ENCODE data around the gene METTL25. TPM values are rescaled to one million over a fixed set of nuclear protein-coding genes. Genes with fewer than 3 reads are reported as not detected.
A peak's percentile ranks its signal among the peaks of the same experiment; 100 is the strongest.

Gene METTL25
- polyA plus RNA-seq, 2 of the 4 experiments (the other 2 are of a cell fraction), result 3.8 to 6.3 TPM

DNA sequence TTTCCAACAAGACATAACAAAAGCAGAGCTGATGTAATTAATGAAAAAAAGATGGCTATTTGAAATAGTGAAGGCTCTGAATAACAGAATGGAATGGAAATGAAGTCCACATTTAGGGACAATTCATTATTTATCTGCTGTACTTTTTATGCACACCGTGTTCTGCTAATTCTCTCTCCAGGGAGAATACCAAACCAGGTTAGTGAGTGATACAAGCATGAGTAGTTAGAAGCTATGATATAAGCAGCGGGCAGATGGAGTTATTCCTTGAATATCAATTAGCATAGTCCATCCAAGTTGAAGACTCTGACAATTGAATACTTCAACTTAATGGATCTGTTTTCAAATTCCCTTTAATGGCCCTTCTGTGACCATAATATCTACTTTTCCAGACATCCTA is 166.3 kb downstream of the METTL25 start:
- DNase-seq (ENCODE audit: low read depth in 1 of 2, low spot score in 1 of 2) (no peak), ATAC-seq (peak in 1 of 2 experiments; percentile 37; a peak in 1 of 6 replicates), FAIRE-seq (no peak)
- peaks cover 21% of the 10 kb centered on the region for H3K4me1 ChIP-seq
- TF ChIP-seq HOXB13 (CRISPR knock-in tag; IDR thresholded peaks at IDR 0.05; ENCODE audit: low read depth), result no peak
- no peak for TF ChIP-seq MYC (IDR thresholded peaks at IDR 0.05; ENCODE audit: borderline replicate concordance, low read length)
- no peak for TF ChIP-seq KDM5A (IDR thresholded peaks at IDR 0.05)
- TF ChIP-seq MAFK (IDR thresholded peaks at IDR 0.05; ENCODE audit: partially characterized antibody), result no peak
- no peak for TF ChIP-seq HDAC2 (IDR thresholded peaks at IDR 0.05)
- no peak for TF ChIP-seq RARB (CRISPR knock-in tag; IDR thresholded peaks at IDR 0.05)
- no peak for TF ChIP-seq ZFP36 (IDR thresholded peaks at IDR 0.05; ENCODE audit: borderline replicate concordance, partially characterized antibody)
- no peak for TF ChIP-seq HEYL (CRISPR knock-in tag; IDR thresholded peaks at IDR 0.05)
- TF ChIP-seq HOXB5 (CRISPR knock-in tag; IDR thresholded peaks at IDR 0.05), result no peak
- TF ChIP-seq RAD21 (conservative IDR thresholded peaks at IDR 0.05 in 1 of 2, IDR thresholded peaks at IDR 0.05 in 1 of 2), result no peak
- CTCF ChIA-PET, result interaction anchor here (1.3 to 2.3 kb wide), 3 partner anchors 11 to 166 kb away, joined by 3 to 7 read pairs (median 4); partner anchors contain the start of genes CCDC59 and METTL25
- no peak overlapping the region for H3K4me3 ChIP-seq
- no peaks in the 10 kb centered on the region for H3K9me3 ChIP-seq
- H3K27ac ChIP-seq, result peak overlapping the region; percentile 51 to 63; a peak in 5 of 6 replicates
- peak overlapping the region; percentile 80 for H3K4me2 ChIP-seq
- POLR2A ChIA-PET, result no interaction called here
- 45% methylated on average over 2 of the region's 2 CpGs for WGBS (ENCODE audit: missing lambda C conversion rate)

DNA sequence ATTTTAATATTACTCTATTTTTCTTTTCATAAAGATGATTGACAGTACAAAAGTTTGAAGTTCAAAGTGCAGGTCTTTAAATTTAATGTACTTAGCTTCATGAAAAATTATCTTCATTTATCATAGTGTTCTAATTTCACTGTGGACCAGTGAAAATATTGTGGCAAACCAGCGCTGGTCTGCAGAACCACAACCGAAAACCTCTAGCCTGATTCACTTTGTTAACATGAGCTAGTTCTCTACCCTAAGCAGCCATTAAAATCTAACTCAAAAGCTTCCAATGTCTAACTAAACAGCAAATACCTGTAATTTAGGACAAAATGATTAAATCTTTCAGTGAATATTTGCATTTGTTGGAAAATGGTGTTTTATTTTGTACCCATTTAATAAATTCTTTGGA is 167.3 kb downstream of the METTL25 start:
- no peak overlapping the region for H3K4me3 ChIP-seq
- ChIA-PET CTCF (interaction anchor here (0.8 to 2.3 kb wide), 3 partner anchors 12 to 167 kb away, joined by 3 to 7 read pairs (median 4); partner anchors contain the start of genes CCDC59 and METTL25), POLR2A (no interaction called here)
- peaks cover 21% of the 10 kb centered on the region for H3K4me1 ChIP-seq
- no peaks in the 10 kb centered on the region for H3K9me3 ChIP-seq
- ATAC-seq (no peak), DNase-seq (ENCODE audit: low read depth in 1 of 2, low spot score in 1 of 2) (no peak), FAIRE-seq (no peak)
- no peak overlapping the region for H3K27ac ChIP-seq
- no peak overlapping the region for H3K4me2 ChIP-seq
- WGBS (ENCODE audit: missing lambda C conversion rate), result 92% methylated on average over 2 of the region's 2 CpGs
- no peak for TF ChIP-seq CHD4 (IDR thresholded peaks at IDR 0.05; ENCODE audit: borderline replicate concordance)
- TF ChIP-seq TFCP2L1 (CRISPR knock-in tag; IDR thresholded peaks at IDR 0.05), result no peak
- no peak for TF ChIP-seq NR3C1 (IDR thresholded peaks at IDR 0.05)
- TF ChIP-seq RNF2 (IDR thresholded peaks at IDR 0.05; ENCODE audit: borderline replicate concordance, low read depth), result no peak

DNA sequence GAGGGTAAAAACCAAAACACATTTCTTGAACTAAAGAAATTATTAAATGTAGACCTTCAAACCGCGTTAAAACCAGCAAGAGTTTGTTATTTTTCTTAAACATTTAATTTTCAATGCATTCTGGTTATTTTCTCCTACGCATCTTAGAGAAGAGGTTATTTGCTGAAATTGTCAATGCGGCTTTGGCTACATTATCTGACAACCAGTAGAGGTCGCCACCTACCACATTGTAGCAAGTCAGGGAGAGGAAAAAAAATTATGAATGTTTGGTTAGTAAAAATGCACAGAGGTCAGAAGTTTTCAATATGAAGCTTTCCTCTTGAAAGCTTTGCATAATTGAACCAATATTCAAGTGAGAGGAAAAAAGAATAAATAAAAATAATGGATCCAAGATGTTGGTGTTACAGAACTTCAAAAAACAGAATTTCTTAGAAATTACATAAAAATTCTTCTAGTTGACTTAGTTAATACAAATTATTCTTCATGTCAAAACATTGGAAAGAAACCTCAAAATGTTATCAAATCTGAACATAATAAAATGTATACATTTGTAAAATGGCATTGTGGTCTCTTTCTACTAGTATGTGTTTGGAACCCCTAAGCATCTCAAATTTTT is 168.9 kb downstream of the METTL25 start:
- peak; percentile 87 to 89 for TF ChIP-seq RAD21 (conservative IDR thresholded peaks at IDR 0.05 in 1 of 2, IDR thresholded peaks at IDR 0.05 in 1 of 2)
- peak; percentile 78 for TF ChIP-seq SMC3 (IDR thresholded peaks at IDR 0.05)
- TF ChIP-seq, protein P1, sequence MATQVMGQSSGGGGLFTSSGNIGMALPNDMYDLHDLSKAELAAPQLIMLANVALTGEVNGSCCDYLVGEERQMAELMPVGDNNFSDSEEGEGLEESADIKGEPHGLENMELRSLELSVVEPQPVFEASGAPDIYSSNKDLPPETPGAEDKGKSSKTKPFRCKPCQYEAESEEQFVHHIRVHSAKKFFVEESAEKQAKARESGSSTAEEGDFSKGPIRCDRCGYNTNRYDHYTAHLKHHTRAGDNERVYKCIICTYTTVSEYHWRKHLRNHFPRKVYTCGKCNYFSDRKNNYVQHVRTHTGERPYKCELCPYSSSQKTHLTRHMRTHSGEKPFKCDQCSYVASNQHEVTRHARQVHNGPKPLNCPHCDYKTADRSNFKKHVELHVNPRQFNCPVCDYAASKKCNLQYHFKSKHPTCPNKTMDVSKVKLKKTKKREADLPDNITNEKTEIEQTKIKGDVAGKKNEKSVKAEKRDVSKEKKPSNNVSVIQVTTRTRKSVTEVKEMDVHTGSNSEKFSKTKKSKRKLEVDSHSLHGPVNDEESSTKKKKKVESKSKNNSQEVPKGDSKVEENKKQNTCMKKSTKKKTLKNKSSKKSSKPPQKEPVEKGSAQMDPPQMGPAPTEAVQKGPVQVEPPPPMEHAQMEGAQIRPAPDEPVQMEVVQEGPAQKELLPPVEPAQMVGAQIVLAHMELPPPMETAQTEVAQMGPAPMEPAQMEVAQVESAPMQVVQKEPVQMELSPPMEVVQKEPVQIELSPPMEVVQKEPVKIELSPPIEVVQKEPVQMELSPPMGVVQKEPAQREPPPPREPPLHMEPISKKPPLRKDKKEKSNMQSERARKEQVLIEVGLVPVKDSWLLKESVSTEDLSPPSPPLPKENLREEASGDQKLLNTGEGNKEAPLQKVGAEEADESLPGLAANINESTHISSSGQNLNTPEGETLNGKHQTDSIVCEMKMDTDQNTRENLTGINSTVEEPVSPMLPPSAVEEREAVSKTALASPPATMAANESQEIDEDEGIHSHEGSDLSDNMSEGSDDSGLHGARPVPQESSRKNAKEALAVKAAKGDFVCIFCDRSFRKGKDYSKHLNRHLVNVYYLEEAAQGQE (IDR thresholded peaks at IDR 0.05), result no peak
- no peak for TF ChIP-seq HEYL (CRISPR knock-in tag; IDR thresholded peaks at IDR 0.05)
- TF ChIP-seq CTCF (IDR thresholded peaks at IDR 0.05), result peak; percentile 91
- no peak for TF ChIP-seq CEBPB (IDR thresholded peaks at IDR 0.05)
- POLR2A ChIA-PET, result no interaction called here
- Histone ChIP-seq H3K4me3 (no peak overlapping the region), H3K4me2 (peak overlapping the region; percentile 37; the same call in 1 of the 3 replicates), H3K27ac (no peak overlapping the region), H3K9me3 (no peaks in the 10 kb centered on the region), H3K4me1 (peaks cover 21% of the 10 kb centered on the region)
- CTCF ChIA-PET, result interaction anchor here (0.6 to 2.0 kb wide), 7 partner anchors 9 to 1977 kb away, joined by 4 to 10 read pairs (median 6); no protein-coding TSS in a partner anchor
- DNase-seq (ENCODE audit: low read depth in 1 of 2, low spot score in 1 of 2) (peak; percentile 28 to 75), ATAC-seq (peak; percentile 71 to 74; a peak in 4 of 6 replicates), FAIRE-seq (peak; percentile 96)
- WGBS (ENCODE audit: missing lambda C conversion rate), result 12% methylated on average over 5 of the region's 5 CpGs

Other genes with a start within 250 kb of the METTL25 start
- 38.0 and 70.4 TPM in 2 replicates for gene CCDC59, start 142 bp upstream of the METTL25 start, polyA plus RNA-seq (2011; rRNA removed)
- gene CCDC59, start 142 bp upstream of the METTL25 start, polyA plus RNA-seq (2017; fragmentation: RNase III; extraction: RNeasy Plus Mini Kit Qiagen cat#74134 plus additional on column Dnase treatment), result 62.0 to 66.9 TPM (median 64.2 TPM) in 3 replicates

Measured in A549 (cell line).